Measurements from ENCODE around the gene POMT1.
A peak's percentile ranks its signal among the peaks of the same experiment; 100 is the strongest.

POMT1 gene

GRCh38 chr9:131476777-131477345, 25.9 kb upstream of the POMT1 start:
- DNase-seq = no peak

- no peak for DNase-seq
Measured at GRCh38 chr9:131477367-131477766, 25.4 kb upstream of the POMT1 start.

DNA sequence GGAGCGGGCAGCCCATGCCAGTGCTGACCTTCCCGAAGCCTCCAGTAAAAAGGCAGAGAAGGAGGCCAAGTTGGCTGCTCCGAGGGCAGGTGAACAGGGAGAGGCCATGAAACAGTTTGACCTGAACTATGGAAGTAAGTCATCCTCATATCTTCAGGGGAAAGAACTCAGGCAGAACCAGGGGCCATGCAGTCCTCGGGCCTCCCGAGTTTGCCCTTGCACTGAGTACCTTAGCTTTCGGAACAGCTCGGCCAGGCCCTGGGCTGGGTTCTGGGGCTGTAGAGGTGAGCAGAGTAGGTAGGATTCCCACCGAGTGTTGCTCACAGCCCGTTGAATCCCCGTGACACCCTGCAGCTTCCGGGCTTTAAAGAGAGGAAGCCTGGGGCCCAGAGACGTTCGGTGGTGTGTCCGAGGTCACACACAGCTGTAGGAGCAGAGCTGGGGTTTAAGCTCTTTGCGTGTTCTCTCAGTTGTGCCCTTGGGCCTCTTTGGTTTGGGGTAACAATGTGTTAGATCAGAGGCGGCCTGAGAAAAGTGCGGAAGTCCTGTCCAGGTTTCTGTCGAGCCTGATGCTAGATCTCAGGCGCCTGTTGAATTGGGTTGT, 24.8 kb upstream of the POMT1 start:
- DNase-seq = no peak

DNA sequence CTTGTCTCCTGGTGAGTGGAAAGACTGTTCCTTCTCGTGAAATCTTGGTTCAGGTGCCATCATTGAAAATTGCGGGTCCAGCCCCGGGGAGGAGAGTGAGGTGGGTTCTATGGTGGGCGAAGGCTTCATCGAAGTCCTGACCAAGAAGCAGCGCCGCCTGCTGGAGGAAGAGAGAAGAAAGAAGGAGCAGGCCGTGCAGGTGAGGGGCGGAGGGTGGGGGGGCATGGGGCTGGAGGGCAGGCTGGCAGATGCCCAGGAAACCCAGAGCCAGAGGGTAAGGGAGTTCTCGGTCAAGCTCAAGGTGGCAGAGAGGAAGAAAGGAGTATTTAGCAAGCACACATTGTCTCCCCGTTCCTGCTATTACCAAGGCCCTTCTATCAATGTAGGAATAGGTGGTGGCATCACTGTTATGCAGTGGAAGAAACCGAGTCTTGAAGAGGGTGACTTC, 24.3 kb upstream of the POMT1 start:
- DNase-seq = peak; percentile 44

DNA sequence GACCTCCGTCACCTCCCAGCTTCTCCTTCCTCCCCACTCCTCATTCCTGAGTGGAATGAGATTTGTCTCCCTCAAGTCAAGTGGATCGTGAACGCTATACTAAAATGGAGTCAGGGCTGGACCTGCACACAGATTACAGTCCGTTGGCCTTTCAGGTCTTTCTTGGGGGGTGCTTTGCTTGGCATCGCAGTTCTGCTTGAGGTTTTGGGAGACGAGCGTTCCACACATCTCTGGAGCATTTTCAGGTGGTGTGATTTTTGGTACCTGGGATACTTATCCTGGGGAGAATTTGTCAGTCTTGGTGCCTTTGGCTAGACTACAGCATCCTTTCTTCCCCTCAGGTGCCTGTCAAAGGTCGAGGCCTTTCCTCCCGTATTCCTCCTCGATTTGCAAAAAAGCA, 23.8 kb upstream of the POMT1 start:
- no peak for DNase-seq

DNA sequence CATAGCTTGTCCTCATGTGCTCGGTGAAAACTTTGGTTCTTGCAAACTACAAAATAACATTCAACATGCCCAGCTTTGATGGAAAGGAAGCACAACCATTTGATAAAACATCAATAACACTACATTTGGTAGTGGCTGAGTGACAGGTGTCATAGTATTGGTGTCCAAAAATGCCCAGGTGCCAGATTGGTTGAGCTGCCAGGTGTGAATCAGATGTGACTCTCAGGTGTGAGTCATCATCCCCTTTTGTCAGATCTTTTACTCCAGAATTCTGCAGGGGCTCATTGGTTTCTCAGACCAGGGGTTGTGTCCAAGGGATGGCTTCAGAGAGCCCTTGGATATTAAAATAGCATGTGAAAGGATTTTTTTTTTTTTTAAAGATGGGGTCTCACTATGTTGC, 22.5 kb upstream of the POMT1 start:
- DNase-seq = no peak

GRCh38 chr9:131481441-131482342, 21.0 kb upstream of the POMT1 start:
- no peak for DNase-seq

DNA sequence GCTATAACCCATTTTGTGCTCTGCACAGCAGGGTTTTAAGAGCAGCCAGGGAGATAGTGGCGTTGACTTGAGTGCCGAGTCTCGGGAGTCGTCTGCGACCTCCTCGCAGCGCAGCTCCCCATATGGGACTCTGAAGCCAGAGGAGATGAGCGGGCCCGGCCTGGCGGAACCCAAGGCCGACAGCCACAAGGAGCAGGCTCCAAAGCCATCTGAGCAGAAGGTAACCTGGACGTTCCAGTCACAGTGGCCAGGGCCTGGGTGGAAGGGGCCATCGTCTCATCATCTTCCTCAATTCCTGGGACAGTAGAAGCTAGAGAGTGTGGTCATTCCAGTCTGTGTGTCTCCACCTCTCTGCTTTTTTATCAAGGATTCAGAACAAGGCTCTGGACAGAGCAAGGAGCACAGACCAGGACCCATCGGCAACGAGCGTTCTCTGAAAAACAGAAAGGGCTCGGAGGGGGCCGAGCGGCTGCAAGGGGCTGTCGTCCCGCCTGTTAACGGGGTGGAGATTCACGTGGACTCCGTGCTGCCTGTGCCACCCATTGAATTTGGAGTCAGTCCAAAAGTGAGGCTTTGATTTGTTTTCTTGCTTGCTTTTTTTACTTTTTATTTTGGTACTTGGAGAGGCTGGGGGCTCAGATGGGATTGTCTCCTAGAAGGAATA, 20.2 kb upstream of the POMT1 start:
- no peak for DNase-seq

GRCh38 chr9:131483319-131484050, 19.2 kb upstream of the POMT1 start:
- DNase-seq = no peak

GRCh38 chr9:131484051-131484445, 18.7 kb upstream of the POMT1 start:
- DNase-seq = no peak

- DNase-seq = no peak
Measured at GRCh38 chr9:131484560-131485185, 18.0 kb upstream of the POMT1 start.

- DNase-seq = no peak
Measured at GRCh38 chr9:131485206-131485605, 17.5 kb upstream of the POMT1 start.

DNA sequence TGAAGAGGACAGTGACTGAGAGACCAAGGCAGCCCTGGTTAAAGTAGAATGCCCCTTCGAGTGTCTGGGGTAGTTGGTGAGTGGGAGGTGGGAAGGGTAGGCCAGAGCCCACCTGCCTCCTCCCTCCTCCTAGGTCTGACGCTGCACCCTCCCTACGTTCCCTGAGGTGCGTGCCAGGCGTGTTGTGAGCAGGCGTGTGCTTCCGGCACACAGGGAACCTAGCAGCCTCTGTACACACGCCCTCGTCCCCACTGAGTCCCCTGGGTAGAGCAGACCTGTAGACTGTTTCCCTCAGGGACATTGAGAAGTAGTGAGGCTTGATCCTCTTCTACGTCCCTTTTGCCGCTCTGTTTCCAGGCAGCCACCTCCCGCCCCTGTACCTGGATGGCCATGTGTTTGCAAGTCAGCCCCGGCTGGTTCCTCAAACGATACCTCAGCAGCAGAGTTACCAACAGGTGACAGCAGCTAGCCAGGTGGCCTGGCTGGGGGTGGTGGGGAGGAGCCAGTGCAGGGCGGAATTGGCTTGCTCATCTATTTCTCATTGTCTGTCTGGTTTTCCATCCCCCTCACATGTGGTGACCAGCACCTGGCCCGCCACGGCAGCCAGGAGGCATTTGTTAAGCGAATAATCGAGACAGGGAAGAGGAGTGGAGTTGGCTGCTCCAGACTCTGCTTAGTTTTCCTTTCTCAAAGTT, 16.8 kb upstream of the POMT1 start:
- DNase-seq = no peak

DNA sequence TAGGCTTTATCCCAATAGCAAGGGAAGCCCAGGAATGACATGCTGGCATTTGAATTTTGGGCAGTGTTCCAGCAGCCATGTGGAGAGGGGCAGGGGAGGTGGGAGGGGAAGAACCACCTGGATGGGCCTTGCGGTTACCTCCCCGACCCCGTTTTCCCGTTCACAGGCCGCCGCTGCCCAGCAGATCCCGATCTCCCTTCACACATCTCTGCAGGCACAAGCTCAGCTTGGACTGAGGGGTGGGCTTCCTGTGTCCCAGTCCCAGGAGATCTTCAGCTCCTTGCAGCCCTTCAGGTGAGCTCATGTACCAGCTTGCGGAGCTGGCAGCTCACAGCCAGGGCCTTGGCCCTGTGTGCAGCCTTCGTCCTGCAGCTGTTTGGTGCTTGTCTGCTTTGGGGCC, 15.7 kb upstream of the POMT1 start:
- DNase-seq = no peak

DNA sequence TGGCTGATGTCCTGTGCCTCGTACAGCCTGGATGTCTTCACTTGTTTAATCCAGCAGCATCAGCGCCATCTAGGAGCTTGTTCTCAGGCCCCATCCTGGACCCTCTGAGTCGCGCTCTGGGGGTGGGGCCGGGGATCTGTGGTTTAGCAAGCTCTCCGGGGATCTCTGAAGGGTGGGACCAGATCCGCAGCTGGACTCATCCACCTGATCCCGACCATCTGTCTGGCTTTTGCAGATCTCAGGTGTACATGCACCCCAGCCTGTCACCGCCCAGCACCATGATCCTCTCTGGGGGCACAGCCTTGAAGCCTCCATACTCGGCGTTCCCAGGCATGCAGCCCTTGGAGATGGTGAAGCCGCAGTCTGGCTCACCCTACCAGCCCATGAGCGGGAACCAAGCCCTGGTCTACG, 15.1 kb upstream of the POMT1 start:
- DNase-seq = no peak

DNA sequence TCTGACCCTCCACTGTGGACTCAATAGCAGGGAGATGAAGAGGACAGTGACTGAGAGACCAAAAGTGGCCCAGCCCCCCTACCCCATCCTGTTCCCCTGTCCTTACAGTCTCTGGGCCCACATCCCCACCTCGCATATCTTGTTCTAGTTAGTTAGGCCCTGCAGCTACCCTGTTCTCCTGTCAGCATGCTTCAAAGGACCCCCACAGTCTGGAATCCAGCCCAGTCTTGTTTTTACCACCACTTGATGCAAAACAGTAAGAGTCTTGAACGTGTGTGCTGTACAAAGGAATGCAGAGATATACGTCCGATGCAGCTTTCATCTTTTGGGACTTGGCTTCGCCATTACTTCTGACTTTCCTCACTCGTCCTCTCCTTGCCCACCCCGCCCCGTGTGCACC, 12.2 kb upstream of the POMT1 start:
- DNase-seq = no peak

- no peak for DNase-seq
Measured at GRCh38 chr9:131491001-131491710, 11.6 kb upstream of the POMT1 start.

- DNase-seq = no peak
Measured at GRCh38 chr9:131492070-131492469, 10.6 kb upstream of the POMT1 start.

GRCh38 chr9:131494296-131494870, 8.3 kb upstream of the POMT1 start:
- DNase-seq = no peak

- DNase-seq = no peak
Measured at GRCh38 chr9:131495785-131496184, 6.9 kb upstream of the POMT1 start.
